PC-3 (cell line): ENCODE measurements around the gene AATF.

ENCODE experiments used
- CTCF ChIP-seq: fragments of 300-600 bp; sonication (generic); conservative IDR thresholded peaks from 2 replicates; pipeline ENCODE4 v1.5.1; 2017; ENCODE audit warnings: antibody characterized with exemption, low read depth, mild to moderate bottlenecking, low read length
- EZH2 ChIP-seq: fragments of 300-600 bp; sonication (generic); IDR thresholded peaks from one replicate; pipeline ENCODE4 v1.6.1; 2017; ENCODE audit warnings: antibody characterized with exemption, mild to moderate bottlenecking, low read length; ENCODE audit not compliant: unreplicated experiment
- EZH2phosphoT487 ChIP-seq: fragments of 300-600 bp; sonication (generic); IDR thresholded peaks from 2 replicates; pipeline ENCODE4 v1.6.1; 2018; ENCODE audit warnings: mild to moderate bottlenecking, antibody characterized with exemption, low read length, borderline replicate concordance

GRCh38 chr17:36943250-36944191 lies 5.2 kb upstream of the AATF start:
- TF ChIP-seq CTCF (no peak), EZH2 (no peak), EZH2phosphoT487 (no peak)
